T-helper 1 cell treated with Interleukin-12 subunit alpha and Interleukin-12 subunit beta and Interleukin-4 antibody, amounts not matched to agents 30 ng/mL and 1 ng/mL, for 36 hours (primary cell): ENCODE results near the gene LMCD1. TPM values are rescaled to one million over a fixed set of nuclear protein-coding genes. Genes with fewer than 3 reads are reported as not detected.

Experiments used
- intact Hi-C: fragments of 100-400 bp; cut with micrococcal nuclease; formaldehyde crosslinking; loops from one replicate; pipeline ENCODE4 v1.15.1; 2024
- total RNA-seq: library from RNA; stranded (reverse); gene quantifications from 2 replicates; pipeline ENCODE4 v1.2.3, GENCODE V29; 2022

Gene LMCD1
- total RNA-seq, 1 donor from 2014 or later = 0.59 TPM

DNA sequence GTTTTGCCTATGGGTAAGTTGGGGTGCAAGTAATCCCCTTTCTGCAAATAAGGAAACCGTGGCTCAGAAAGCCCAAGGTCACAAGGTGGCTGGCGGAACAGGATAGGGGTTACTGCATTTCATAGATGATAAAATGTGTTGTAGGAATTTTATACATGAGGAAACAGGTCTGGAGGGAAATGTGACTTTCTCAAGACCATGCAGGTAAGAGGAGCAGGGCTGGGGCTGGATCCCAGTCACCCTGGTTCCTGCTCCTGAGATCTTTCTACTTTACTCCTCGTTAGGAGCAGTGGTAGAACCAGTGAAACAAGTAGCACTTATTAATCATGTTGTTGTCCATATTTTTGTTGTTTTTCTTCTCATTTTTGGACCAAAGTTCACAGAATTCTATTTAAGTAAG, 79.8 kb downstream of the LMCD1 start:
- intact Hi-C loops = no loop called here

DNA sequence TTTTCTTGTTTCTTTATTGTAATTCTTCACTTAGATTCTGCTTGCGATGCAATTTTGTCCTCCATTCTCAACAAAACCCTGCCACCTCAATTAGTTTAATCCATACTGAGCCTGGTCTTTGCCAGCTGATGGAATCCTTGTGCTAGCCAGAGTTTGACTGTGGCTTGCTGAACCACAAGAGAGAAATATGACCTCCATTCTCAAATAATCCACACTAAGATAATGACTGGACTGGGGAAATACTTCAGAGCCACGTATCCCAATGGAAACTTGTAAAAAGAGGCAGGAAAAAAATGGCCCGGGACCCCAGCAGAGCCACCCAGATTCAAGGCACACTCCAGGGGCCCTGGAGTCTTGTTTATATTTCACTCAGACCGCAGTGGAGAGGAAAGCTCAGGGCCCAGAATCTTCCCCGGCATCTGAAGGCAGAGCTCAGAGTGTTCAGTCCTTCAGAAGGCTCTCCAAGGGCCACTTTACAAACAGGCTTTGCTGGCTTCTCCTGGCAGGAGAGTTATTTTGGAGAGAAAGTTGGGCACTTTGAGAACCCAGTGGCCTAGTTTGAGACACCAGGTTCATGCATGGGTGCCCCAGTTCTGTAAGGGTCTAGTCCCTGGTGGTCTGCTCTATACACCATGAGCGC, 80.3 kb downstream of the LMCD1 start:
- intact Hi-C loops = no loop called here

DNA sequence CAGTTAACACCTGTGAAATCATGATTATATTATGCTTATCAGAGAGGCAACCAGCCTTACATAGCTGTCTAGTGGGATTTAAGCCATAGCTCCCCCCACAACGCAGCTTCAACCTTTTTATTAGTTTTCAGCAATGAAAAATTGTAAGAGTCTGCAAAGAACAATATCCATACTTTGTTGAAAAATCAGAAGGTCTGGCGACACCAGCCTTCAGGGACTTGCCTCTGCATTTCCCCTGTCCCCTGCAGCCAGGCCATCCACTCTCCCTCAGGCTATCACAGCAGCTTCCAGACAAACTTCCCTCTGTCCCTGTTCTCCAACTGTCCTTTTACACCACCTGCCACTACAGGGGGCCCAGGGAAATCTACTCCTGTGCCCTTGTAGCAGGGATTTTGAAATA, 83.0 kb downstream of the LMCD1 start:
- intact Hi-C loops = no loop called here

DNA sequence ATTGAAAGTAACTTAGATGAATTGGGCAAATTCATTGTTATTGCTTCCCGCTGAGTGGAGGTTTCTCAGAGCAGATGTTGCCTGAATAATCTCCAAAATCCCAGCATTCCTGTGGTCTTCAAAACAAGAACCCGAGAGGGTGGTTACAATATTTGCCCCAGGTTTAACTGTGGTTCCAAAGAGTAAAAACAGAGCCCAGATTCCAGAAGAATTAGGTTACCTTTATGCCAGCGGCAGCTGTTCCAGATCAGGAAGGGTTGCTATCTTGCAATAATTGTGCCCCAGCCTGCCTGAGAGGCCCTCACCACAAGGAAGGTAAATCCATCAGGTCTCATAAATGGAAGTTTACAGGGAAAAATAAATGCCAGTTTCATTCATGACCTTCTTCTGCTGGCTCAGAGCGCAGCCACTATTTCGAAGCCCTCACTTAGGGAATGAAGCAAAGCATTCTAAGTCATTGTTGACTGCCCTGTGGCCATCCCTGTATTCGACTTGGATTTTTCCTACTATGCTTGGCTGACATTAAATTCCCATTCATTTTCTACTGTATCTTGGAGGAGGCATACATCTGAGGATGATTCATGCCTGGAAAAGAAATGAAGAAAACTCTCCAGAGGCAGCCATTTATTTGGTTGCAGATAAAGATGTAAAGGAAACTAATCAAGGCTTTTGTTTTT, 88.4 kb downstream of the LMCD1 start:
- intact Hi-C loops = no loop called here

DNA sequence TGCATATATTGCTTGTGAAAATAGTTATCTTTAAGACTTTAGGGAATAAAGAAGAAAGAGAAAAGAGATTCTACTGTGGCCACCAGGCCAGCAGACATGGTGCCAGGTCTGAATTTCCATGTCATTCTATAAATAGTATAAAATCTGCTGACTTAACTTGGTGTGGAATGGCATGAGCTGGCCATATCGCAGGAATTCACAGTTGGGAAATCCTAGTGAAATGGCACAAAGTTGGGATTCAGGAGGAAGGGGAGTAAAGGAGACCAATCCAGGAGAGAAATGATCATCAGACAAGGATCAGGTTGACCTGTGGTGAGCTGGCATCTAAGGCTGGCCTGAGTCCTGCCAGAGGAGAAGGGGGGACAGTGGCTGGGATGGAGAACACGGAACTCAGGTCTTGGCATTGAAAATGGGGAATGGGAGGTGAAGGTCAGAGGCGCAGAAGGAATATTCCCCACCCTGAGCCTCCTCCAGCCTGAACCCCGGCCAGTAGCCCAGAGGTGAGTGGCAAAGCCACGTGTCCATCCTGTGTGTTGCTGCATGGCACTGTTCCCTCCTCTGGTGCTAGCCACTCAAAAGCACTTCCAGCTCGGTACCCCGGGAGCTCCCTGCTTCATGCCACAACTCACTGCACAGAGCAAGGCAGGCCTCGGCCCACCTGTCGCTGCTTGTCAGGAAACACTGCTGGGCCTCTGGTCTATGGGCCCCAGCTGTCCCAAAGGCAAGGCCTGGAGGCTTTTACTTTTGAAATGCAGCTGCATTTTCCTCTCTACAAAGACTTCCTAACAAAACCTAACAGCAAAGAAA, 91.6 kb downstream of the LMCD1 start:
- intact Hi-C loops = no loop called here

DNA sequence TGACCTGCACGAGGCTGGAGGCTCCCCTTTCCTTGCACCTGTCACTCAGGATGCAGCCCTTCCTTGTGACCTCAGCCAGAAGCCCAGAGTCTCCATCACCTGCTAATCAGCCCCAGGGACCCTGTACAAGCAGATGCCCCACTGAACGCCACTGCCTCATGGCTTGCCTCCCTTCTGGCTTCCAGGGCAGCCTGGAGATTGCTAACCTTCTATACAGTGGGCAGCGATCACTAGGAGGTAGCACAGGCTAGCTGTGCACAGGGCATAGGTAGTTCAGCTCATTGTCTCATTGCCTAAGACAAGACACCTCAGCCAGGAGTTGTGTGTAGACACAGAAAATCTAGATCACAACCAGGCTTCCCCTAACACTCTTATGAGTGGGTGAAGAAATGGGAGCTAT, 93.6 kb downstream of the LMCD1 start:
- intact Hi-C loops = no loop called here

DNA sequence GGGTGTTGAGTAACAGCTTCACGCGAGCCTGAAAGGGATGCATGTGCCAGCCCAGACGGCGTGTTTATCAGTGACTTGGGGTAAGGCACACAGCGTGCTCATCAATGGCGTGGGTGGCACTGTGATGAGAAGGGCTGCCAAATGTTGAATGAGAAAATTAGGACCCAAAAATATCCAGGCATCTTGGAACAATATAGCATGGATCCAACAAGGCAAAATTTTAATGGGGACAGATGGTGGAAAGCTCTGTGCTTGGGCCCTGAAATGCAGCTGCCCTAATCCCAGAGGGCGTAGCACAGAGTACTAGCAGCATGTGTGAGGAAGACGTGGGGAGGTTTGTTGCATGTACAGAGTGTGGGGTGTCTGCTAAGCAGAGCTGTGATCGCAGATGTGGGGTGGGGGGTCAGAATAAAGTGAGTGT, 94.1 kb downstream of the LMCD1 start:
- intact Hi-C loops = no loop called here

DNA sequence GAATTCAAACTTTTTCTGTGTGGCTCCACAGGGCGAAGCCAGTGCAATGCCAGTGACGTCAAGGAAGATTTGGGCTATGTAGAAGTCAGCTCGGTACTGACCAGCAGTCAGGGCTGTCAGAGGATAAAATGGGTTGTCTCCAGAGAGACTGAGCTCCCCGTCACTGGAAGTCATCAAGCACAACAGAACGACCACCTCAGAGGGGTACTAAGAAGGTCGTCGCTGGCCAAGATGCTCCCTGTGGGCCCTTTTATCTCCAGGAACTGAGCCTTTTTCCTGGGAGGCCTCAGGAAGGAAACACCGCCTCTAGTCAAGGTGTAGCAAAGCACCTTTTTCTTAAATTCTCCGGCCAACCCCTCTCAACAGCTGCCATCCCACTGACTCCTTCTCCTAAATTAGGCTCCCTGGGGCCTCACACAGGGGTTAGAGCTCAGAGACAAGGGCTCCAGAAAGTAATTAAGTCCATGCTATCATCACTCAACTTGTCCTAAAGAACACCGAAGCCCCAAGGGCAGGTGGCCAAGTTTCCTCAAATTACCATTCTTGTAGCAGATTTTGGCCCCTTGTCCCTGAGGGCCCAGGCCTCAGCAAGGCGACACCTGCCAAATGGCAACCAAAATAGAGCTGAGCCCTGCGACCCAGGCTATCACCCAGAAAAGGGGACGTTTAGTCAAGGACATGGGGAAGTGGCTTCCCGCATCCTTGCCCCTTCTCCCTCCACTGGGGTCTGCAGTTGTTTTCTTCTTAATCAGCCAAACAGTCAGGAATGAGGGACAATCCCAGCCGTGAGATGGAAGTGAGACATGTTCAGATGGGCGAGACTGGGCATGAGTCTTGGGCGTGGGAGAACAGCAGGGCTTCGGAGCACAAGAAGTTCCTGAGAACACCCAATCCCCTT, 94.9 kb downstream of the LMCD1 start:
- intact Hi-C loops = no loop called here

DNA sequence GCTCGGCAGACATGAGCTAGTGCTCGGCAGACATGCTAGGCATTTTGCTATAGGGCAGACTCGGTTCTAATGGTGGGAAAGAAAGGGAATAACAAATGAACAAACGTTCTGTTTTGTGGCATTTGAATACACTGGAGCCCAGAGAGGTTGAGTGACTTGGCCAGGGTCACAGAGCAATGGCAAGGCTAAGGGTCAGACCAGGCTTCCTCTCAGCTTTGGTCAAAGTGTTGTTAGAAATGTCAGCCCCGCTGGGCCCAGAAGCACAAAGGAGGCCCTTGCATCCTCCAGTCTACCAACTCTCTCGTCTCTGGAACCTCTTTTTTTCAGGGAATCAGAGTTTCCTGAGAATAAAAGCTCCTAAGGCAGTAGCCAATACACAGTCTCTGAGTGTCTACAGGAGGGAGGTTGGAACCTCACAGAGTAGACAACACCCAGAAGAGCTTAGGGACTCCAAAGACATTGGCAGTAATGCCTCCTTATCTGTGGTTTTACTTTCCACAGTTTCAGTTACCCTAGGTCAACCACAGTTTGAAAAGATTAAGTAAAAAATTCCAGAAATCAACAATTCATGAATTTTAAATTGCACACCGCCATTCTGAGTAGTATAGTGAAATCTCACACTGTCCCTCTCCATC, 95.7 kb downstream of the LMCD1 start:
- intact Hi-C loops = no loop called here

DNA sequence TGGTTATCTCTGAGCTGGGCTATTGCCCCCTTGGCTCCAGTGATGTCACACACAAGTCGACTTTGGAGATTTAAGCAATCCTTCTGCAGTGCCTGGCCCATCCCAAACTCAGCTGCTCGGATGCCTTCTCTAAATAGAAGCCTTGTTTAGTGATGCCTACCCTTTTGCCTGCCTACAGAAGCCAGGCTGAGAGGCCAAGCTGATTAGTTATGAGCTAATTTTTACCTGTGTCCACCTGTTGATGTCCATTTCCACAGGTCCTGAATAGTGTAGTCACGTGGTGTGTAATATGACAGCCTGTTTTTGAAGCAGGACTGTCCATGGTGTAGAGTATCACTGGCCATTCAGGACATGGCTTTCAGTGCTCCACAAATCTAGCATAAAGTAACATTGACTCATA, 97.5 kb downstream of the LMCD1 start:
- intact Hi-C loops = no loop called here

DNA sequence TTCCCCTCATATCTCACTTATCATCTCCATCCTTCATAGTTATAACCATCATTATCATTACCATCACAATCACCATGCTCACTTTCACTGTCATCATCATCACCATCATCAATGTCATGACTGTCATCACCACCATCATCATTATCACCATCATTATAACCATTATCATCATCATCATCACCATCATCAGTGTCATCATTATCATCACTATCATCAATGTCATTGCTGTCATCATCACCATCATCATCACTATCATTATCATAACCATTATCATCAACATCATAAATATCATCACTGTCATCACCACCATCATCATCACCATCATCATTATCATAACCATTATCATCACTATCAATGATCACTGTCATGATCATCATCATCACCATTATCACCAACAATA, 98.8 kb downstream of the LMCD1 start:
- intact Hi-C loops = no loop called here

DNA sequence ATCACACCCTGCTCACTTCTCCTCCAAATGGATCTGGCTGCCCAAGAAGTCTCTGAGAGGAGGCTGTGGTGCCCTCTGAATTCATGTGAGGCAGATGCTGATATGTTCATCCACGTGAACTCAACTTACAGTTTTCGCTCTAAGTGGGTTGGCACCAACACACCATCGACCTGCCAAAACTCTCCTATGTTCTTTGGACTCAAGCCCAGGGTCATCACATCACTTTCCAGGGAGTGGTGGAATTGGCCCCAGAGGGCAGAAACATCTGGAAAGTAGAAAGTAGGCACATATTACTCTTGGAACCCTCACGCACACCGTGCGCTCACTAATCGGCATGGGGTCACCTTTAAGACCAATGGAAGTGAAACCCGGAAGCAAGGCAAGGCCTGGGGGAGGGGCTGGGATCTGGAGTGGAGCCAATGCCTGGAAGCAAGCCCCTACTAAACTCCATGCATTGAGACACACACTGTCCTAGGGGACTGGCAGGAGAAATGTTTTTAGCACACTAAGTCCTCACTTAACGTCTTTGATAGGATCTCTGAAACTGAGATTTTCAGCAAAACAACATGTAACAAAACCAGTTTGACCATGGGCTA, 101.6 kb downstream of the LMCD1 start:
- intact Hi-C loops = no loop called here

DNA sequence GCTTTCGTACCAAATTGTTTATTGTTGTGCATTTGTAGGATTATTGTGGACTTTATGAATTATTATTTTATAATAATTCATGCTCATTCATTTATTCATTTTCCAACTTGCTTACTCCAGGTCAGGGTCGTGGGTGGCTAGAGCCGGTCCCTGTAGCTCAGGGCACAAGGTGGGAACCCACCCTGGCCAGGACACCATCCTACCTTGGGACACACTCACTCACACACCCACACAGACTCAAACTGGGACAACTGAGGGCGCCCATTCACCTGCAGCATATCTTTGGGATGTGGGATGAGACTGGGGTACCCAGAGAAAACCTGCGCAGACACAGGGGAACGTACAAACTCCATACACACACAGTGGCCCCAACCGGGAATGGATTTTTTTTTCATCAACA, 102.4 kb downstream of the LMCD1 start:
- intact Hi-C loops = no loop called here

DNA sequence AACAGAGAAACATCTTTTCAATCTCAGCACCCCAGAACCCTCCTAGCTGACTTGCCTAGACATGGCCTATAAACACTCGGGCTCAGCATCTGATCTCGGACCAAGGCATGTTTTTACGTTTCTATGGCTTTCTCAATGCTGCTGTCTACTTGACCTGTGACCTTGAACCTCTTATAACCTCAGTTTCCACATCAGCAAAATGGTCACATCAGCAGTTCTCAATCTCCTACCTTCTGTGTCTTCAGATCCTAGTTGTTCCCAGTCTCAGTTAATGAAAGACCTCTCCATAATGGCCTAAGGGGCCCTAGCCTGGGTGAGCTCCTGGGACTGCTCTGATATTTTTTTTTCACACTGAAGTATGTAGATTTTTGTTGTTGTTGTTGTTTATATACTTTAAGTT, 103.4 kb downstream of the LMCD1 start:
- intact Hi-C loops = loop anchor here (5.0 kb wide), 1 partner anchor 163 kb away; no protein-coding TSS in a partner anchor

DNA sequence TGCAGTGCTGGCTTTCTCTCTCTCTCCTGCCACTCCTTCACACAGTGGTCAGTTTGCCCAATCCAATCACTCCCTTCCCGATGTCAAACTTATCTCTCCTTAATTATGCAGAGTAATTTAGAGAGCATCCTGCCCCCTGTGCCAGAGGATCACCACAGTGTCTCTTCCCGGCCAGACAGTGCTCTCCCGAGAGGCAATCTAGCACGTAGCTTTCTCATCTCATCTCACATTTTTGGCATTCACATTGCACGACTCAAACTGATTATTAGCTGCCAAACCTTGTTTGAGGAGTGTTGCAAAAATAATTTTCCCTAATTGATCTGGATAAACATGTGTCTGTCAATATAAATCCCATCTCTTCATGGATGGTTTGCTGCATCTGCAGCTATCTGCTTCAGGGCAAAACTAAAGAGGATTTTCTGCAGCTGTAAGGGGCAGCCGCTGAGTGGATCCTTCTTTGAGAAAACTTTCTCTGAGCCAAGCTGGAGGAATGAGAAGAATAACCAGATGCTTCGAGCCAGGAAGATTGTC, 105.1 kb downstream of the LMCD1 start:
- intact Hi-C loops = loop anchor here (5.0 kb wide), 1 partner anchor 164 kb away; no protein-coding TSS in a partner anchor

DNA sequence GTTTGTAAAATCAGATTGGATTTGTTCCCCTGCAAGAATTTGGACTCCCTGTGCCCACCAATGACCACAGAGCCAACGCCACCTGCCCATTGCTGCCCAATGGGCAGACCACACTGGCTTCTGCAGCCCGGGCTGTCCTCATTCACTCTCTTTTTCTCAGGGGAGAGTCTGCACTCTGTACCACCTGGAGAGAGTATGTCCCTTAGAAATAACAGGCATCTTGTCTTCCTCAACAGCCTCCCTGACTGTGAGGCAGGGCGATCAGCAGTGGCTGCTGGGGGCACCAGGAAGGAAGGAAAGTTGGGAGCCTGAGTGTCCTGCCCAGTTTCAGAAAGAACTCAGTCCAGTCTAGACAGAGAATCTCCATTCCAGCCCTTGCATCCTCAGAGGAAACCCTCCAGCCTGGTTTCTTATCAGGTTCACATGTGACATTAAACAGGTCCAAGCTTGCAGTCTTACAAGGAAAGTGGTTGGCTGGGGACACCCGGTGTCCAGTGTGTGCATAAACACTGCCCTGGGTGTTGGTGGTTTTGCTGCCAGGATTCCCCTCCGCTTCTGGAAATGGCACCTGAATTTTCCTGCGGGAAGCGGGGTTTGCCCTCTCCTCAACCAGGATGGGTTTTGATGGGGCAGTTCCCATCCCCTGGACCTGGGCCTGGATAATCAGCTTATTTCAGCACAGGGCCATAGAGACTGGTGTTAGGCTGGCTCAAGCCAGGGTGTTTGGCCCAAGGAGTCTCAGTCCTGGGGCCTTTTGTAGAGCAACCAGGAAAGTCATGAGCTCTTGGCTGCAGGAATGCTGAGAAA, 105.8 kb downstream of the LMCD1 start:
- intact Hi-C loops = loop anchor here (5.0 kb wide), 1 partner anchor 165 kb away; no protein-coding TSS in a partner anchor

DNA sequence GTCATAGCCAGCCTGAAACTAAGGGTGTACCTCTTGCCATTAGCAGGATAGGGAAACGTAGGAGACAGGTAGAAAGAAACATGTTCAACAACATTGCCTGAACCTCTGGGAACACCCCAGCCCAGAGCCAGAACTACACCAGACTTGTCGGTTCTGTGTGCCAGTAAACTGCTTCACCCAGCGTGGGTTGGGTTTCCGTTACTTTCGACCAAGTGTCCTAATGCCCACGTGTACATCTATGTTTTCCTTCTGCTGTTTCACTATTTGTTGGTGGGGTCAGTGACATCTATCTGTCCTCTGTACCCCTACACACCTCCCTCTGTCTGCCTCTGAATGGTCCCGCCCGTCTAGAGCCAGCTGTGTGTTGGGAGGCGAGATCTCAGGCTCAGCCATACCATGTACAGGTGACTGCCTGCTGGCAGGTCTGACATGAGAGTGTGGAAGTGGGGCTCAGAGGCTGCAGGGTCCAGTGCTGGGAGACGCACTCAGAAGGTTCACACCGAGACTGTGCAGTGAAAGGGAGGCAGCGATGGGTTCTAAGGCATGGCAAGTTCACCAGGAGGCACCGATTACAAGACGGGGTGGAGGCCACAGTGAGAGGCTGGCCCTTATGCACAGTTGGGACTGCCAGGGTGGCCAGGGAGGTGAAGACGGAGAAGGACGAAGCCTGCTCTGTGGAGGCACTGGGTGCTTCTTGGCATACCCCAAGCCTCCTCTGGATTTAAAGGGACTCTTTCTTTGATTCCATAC, 106.6 kb downstream of the LMCD1 start:
- intact Hi-C loops = loop anchor here (5.0 kb wide), 1 partner anchor 166 kb away; no protein-coding TSS in a partner anchor

DNA sequence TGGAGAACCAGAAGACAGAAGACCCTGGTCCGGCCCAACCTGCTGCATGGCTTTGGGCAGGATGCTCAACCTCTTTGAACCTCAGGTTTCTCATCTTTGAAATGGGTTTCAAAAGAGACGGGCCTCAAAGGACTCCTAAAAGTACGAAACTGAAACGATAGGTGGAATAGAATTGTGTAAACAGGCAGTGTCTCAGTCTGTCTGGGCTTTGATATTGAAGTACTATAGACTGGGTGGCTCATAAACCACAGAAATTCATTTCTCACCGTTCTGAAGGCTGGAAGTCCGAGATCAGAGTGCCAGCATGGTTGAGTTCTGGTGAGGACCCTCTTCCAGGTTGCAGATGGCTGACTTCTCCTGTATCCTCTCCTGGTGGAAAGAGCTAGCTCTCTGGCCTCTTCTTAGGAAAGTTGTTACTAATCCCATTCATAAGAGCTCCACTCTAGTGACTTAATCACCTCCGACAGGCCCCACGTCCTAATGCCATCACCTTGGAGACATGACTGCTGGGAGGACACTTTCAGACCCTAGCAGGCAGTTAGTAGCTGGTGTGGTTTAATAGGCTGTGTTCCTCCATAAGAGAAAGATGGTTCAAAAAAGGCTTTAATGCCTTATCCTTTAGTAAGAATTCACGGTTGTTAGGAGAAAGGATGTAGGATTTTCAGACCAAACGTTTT, 107.3 kb downstream of the LMCD1 start:
- intact Hi-C loops = loop anchor here (5.0 kb wide), 1 partner anchor 167 kb away; no protein-coding TSS in a partner anchor
